Nephron (organoid): ENCODE measurements around the gene NTNG1.

ENCODE experiments used
- H3K27ac Mint-ChIP-seq, 3 experiments: 2 replicates each; pipeline ENCODE4 v1.8.0; 2020; ENCODE audit warnings: mixed read lengths in 3 of 3, mild to moderate bottlenecking in 2 of 3, moderate library complexity in 1 of 3
- H3K27me3 Mint-ChIP-seq: 2 replicates; pipeline ENCODE4 v1.8.0; 2021; ENCODE audit warnings: low read depth, mild to moderate bottlenecking, moderate library complexity, mixed read lengths
- H3K36me3 Mint-ChIP-seq: 2 replicates; pipeline ENCODE4 v1.8.0; 2020; ENCODE audit warnings: low read depth, mixed read lengths
- H3K4me1 Mint-ChIP-seq: 2 replicates; pipeline ENCODE4 v1.8.0; 2020; ENCODE audit warnings: mixed read lengths
- H3K4me3 Mint-ChIP-seq, 3 experiments: 2 replicates each; pipeline ENCODE4 v1.8.0; 2020; ENCODE audit warnings: mild to moderate bottlenecking in 3 of 3, mixed read lengths in 3 of 3, moderate library complexity in 2 of 3
- H3K9me3 Mint-ChIP-seq: 2 replicates; pipeline ENCODE4 v1.8.0; 2020; ENCODE audit warnings: mixed read lengths
- CTCF ChIP-seq, 3 experiments: fragments of 200-600 bp; sonication (generic); IDR thresholded peaks; one replicate each; pipeline ENCODE4 v1.5.0; 2021; ENCODE audit warnings: antibody characterized with exemption in 3 of 3; ENCODE audit not compliant: unreplicated experiment in 3 of 3

NTNG1 gene

DNA sequence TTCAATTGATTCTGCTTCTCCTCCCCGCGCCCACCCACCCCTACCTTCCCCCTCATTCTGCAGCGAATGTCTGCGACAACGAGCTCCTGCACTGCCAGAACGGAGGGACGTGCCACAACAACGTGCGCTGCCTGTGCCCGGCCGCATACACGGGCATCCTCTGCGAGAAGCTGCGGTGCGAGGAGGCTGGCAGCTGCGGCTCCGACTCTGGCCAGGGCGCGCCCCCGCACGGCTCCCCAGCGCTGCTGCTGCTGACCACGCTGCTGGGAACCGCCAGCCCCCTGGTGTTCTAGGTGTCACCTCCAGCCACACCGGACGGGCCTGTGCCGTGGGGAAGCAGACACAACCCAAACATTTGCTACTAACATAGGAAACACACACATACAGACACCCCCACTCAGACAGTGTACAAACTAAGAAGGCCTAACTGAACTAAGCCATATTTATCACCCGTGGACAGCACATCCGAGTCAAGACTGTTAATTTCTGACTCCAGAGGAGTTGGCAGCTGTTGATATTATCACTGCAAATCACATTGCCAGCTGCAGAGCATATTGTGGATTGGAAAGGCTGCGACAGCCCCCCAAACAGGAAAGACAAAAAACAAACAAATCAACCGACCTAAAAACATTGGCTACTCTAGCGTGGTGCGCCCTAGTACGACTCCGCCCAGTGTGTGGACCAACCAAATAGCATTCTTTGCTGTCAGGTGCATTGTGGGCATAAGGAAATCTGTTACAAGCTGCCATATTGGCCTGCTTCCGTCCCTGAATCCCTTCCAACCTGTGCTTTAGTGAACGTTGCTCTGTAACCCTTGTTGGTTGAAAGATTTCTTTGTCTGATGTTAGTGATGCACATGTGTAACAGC lies 339.9 kb downstream of the NTNG1 start:
- no peak for TF ChIP-seq CTCF (IDR thresholded peaks at IDR 0.05; ENCODE audit: unreplicated experiment in 3 of 3)
- Mint-ChIP-seq H3K4me1 (peaks cover 23% of the 10 kb centered on the region), H3K27ac (no peak overlapping the region), H3K9me3 (peaks cover 2% of the 10 kb centered on the region), H3K36me3 (no peaks in the 10 kb centered on the region), H3K27me3 (no peaks in the 10 kb centered on the region), H3K4me3 (no peak overlapping the region)

DNA sequence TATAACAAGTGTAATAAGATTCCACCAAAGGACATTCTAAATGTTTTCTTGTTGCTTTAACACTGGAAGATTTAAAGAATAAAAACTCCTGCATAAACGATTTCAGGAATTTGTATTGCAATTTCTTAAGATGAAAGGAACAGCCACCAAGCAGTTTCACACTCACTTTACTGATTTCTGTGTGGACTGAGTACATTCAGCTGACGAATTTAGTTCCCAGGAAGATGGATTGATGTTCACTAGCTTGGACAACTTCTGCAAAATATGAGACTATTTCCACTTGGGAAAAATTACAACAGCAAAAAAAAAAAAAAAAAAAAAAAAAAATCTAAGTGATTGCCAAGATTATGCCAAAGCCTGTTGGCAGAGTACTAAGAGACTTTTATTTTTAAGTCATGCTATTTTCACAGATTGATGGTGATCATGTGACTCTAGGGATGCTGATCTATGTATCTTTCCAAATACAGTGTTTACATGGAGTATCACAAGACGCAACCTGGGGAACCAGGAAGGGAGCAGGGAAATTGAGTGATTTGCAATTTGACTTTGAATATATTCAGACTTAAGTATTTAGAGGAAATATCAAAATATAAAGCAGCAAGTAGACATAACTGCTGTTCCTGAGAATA lies 341.0 kb downstream of the NTNG1 start:
- no peaks in the 10 kb centered on the region for H3K27me3 Mint-ChIP-seq
- H3K36me3 Mint-ChIP-seq = no peaks in the 10 kb centered on the region
- no peaks in the 10 kb centered on the region for H3K9me3 Mint-ChIP-seq
- H3K4me1 Mint-ChIP-seq = peaks cover 23% of the 10 kb centered on the region
- TF ChIP-seq CTCF (IDR thresholded peaks at IDR 0.05; ENCODE audit: unreplicated experiment in 3 of 3) = no peak
- no peak overlapping the region for H3K27ac Mint-ChIP-seq
- H3K4me3 Mint-ChIP-seq = no peak overlapping the region

DNA sequence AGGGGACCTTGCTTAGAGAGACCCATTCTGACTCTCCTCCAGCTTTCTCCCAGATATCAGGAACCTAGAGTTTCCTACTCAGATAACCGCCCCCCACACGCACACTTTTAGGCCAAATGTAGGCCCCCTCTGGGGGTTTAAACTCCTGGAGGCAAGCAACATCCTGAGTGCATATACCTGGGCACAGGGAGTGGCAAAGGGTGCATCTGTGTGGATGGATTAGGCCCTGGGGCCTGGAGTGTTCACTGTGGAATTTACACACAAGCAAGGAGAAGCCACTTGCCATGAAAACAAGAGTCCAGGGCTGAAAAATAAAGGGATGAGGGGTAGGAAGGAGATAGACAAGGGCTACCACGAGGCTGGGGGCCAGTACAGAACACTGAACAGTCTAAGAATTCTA lies 343.1 kb downstream of the NTNG1 start:
- Mint-ChIP-seq H3K27ac (no peak overlapping the region), H3K27me3 (no peaks in the 10 kb centered on the region), H3K4me1 (peaks cover 23% of the 10 kb centered on the region), H3K4me3 (no peak overlapping the region), H3K9me3 (no peaks in the 10 kb centered on the region), H3K36me3 (no peaks in the 10 kb centered on the region)
- no peak for TF ChIP-seq CTCF (IDR thresholded peaks at IDR 0.05; ENCODE audit: unreplicated experiment in 3 of 3)

DNA sequence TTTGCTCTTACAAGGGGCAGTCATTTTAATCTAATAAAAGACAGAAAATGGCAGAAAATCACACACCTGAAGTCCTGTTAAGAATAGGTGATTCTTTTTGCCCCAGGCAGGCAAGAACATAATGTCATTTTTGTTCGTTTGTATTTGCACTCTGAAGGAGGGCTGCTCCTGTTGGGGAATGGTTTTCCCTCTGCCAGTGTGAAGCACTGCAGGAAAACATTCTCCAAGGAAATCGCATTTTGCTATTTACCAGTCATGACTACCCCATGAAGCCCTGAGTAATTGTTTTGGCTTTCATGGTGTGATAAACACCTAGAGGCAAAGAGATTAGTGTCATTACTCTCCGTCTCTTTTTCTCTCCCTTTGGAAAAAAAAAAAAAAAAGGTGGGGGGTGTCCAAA lies 345.5 kb downstream of the NTNG1 start:
- Mint-ChIP-seq H3K27me3 (no peaks in the 10 kb centered on the region), H3K4me3 (no peak overlapping the region), H3K36me3 (no peaks in the 10 kb centered on the region), H3K27ac (no peak overlapping the region), H3K4me1 (peaks cover 16% of the 10 kb centered on the region), H3K9me3 (no peaks in the 10 kb centered on the region)
- TF ChIP-seq CTCF (IDR thresholded peaks at IDR 0.05; ENCODE audit: unreplicated experiment in 3 of 3) = no peak

GRCh38 chr1:107487506-107487905 lies 346.7 kb downstream of the NTNG1 start:
- H3K27ac Mint-ChIP-seq = no peak overlapping the region
- no peaks in the 10 kb centered on the region for H3K27me3 Mint-ChIP-seq
- no peaks in the 10 kb centered on the region for H3K36me3 Mint-ChIP-seq
- H3K9me3 Mint-ChIP-seq = no peaks in the 10 kb centered on the region
- H3K4me3 Mint-ChIP-seq = no peak overlapping the region
- TF ChIP-seq CTCF (IDR thresholded peaks at IDR 0.05; ENCODE audit: unreplicated experiment in 3 of 3) = no peak
- peaks cover 4% of the 10 kb centered on the region for H3K4me1 Mint-ChIP-seq
